Measurements from ENCODE around the gene PODXL2. TPM values are rescaled to one million over a fixed set of nuclear protein-coding genes. Genes with fewer than 3 reads are reported as not detected.

PODXL2 gene
- total RNA-seq, 1 experiment from 2014 or later: 84.7 TPM

- H3K9me3 ChIP-seq: no peaks in the 10 kb centered on the region
- no peak for DNase-seq
- peaks cover 87% of the 10 kb centered on the region for H3K36me3 ChIP-seq
- no peaks in the 10 kb centered on the region for H3K27me3 ChIP-seq
- no peak overlapping the region for H3K4me3 ChIP-seq
These were observed 10.1 kb upstream of the PODXL2 start for GRCh38 chr3:127618891-127619290.

- no peak for DNase-seq
- no peaks in the 10 kb centered on the region for H3K9me3 ChIP-seq
- peaks cover 68% of the 10 kb centered on the region for H3K36me3 ChIP-seq
- no peak overlapping the region for H3K4me3 ChIP-seq
- no peaks in the 10 kb centered on the region for H3K27me3 ChIP-seq
These were observed 8.2 kb upstream of the PODXL2 start for GRCh38 chr3:127620637-127621375.

- no peaks in the 10 kb centered on the region for H3K9me3 ChIP-seq
- H3K27me3 ChIP-seq: no peaks in the 10 kb centered on the region
- H3K36me3 ChIP-seq: peaks cover 55% of the 10 kb centered on the region
- H3K4me3 ChIP-seq: no peak overlapping the region
- DNase-seq: no peak
These were observed 7.0 kb upstream of the PODXL2 start for GRCh38 chr3:127622031-127622430.

GRCh38 chr3:127622772-127623576 lies 6.0 kb upstream of the PODXL2 start:
- peaks cover 46% of the 10 kb centered on the region for H3K36me3 ChIP-seq
- H3K4me3 ChIP-seq: no peak overlapping the region
- no peaks in the 10 kb centered on the region for H3K27me3 ChIP-seq
- no peaks in the 10 kb centered on the region for H3K9me3 ChIP-seq
- no peak for DNase-seq

- no peak overlapping the region for H3K4me3 ChIP-seq
- no peak for DNase-seq
- H3K36me3 ChIP-seq: peaks cover 35% of the 10 kb centered on the region
- H3K27me3 ChIP-seq: no peaks in the 10 kb centered on the region
- no peaks in the 10 kb centered on the region for H3K9me3 ChIP-seq
These were observed 4.9 kb upstream of the PODXL2 start for GRCh38 chr3:127624063-127624462.

- Histone ChIP-seq H3K9me3 (no peaks in the 10 kb centered on the region), H3K4me3 (no peak overlapping the region), H3K27me3 (no peaks in the 10 kb centered on the region), H3K36me3 (peaks cover 18% of the 10 kb centered on the region)
- DNase-seq: no peak
These were observed 3.2 kb upstream of the PODXL2 start for GRCh38 chr3:127625821-127626220.

GRCh38 chr3:127628426-127628787 lies 578 bp upstream of the PODXL2 start:
- no peaks in the 10 kb centered on the region for H3K9me3 ChIP-seq
- DNase-seq: no peak
- no peak overlapping the region for H3K4me3 ChIP-seq
- no peaks in the 10 kb centered on the region for H3K36me3 ChIP-seq
- no peaks in the 10 kb centered on the region for H3K27me3 ChIP-seq

GRCh38 chr3:127629467-127630403 lies 750 bp downstream of the PODXL2 start:
- H3K36me3 ChIP-seq: no peaks in the 10 kb centered on the region
- DNase-seq: no peak
- H3K4me3 ChIP-seq: peak overlapping the region; percentile 60
- no peaks in the 10 kb centered on the region for H3K9me3 ChIP-seq
- no peaks in the 10 kb centered on the region for H3K27me3 ChIP-seq

- no peaks in the 10 kb centered on the region for H3K36me3 ChIP-seq
- no peak overlapping the region for H3K4me3 ChIP-seq
- H3K27me3 ChIP-seq: no peaks in the 10 kb centered on the region
- no peak for DNase-seq
- no peaks in the 10 kb centered on the region for H3K9me3 ChIP-seq
These were observed 2.1 kb downstream of the PODXL2 start for GRCh38 chr3:127630811-127631714.

- no peaks in the 10 kb centered on the region for H3K27me3 ChIP-seq
- DNase-seq: no peak
- H3K9me3 ChIP-seq: no peaks in the 10 kb centered on the region
- H3K36me3 ChIP-seq: no peaks in the 10 kb centered on the region
- H3K4me3 ChIP-seq: no peak overlapping the region
These were observed 3.2 kb downstream of the PODXL2 start for GRCh38 chr3:127632035-127632820.

GRCh38 chr3:127634653-127635052 lies 5.7 kb downstream of the PODXL2 start:
- Histone ChIP-seq H3K36me3 (no peaks in the 10 kb centered on the region), H3K9me3 (no peaks in the 10 kb centered on the region), H3K27me3 (no peaks in the 10 kb centered on the region), H3K4me3 (no peak overlapping the region)
- no peak for DNase-seq

- no peaks in the 10 kb centered on the region; the same call in 1 of the 2 replicates for H3K9me3 ChIP-seq
- 0 out of 2 replicates have a peak, but pooled peaks cover 11% of the 10 kb centered on the region for H3K36me3 ChIP-seq
- H3K4me3 ChIP-seq: no peak overlapping the region
- no peaks in the 10 kb centered on the region for H3K27me3 ChIP-seq
- DNase-seq: no peak
These were observed 8.6 kb downstream of the PODXL2 start for GRCh38 chr3:127637546-127637945.

- Histone ChIP-seq H3K36me3 (0 out of 2 replicates have a peak, but pooled peaks cover 11% of the 10 kb centered on the region), H3K4me3 (no peak overlapping the region), H3K9me3 (no peaks in the 10 kb centered on the region; the same call in 1 of the 2 replicates), H3K27me3 (no peaks in the 10 kb centered on the region)
- DNase-seq: no peak
These were observed 9.0 kb downstream of the PODXL2 start for GRCh38 chr3:127637971-127638370.

- Histone ChIP-seq H3K36me3 (peaks cover 11% of the 10 kb centered on the region; the same call in 1 of the 2 replicates), H3K4me3 (no peak overlapping the region), H3K9me3 (no peaks in the 10 kb centered on the region; the same call in 1 of the 2 replicates), H3K27me3 (no peaks in the 10 kb centered on the region)
- peak; percentile 22 for DNase-seq
These were observed 10.4 kb downstream of the PODXL2 start for GRCh38 chr3:127639173-127640041.
